Measurements from ENCODE around the gene KCNAB2. TPM values are rescaled to one million over a fixed set of nuclear protein-coding genes. Genes with fewer than 3 reads are reported as not detected.

KCNAB2 gene
- total and polyA plus RNA-seq, 2 experiments from 2014 or later = 3.1 to 3.5 TPM

GRCh38 chr1:6011161-6011945 is 34.3 kb upstream of the KCNAB2 start:
- Histone ChIP-seq H3K79me2 (no peaks in the 10 kb centered on the region), H3K4me3 (no peak overlapping the region), H3K9me2 (replicated peaks; ENCODE audit: insufficient read depth) (no peaks in the 10 kb centered on the region), H3K4me2 (no peak overlapping the region), H3K4me1 (ENCODE audit: insufficient read depth) (no peaks in the 10 kb centered on the region), H3K27me3 (no peaks in the 10 kb centered on the region), H3K27ac (no peak overlapping the region), H3K9me3 (ENCODE audit: low read depth) (no peaks in the 10 kb centered on the region), H2AFZ (no peak overlapping the region), H4K20me1 (ENCODE audit: insufficient read depth, poor library complexity, severe bottlenecking) (no peaks in the 10 kb centered on the region), H3K36me3 (replicated peaks; ENCODE audit: insufficient read depth, low read depth) (no peaks in the 10 kb centered on the region)
- DNase-seq (ENCODE audit: low spot score) = no peak
- no peak for TF ChIP-seq EZH2 (IDR thresholded peaks at IDR 0.05; ENCODE audit: borderline replicate concordance)
- TF ChIP-seq CTCF (IDR thresholded peaks at IDR 0.05; ENCODE audit: poor library complexity) = no peak
- TF ChIP-seq EZH2phosphoT487 (IDR thresholded peaks at IDR 0.05; ENCODE audit: low read depth, severe bottlenecking, unreplicated experiment) = no peak
- 94% methylated on average over 19 of the region's 19 CpGs for WGBS (ENCODE audit: low lambda C conversion rate, missing lambda C conversion rate)

GRCh38 chr1:6011946-6012258 is 33.8 kb upstream of the KCNAB2 start:
- TF ChIP-seq EZH2phosphoT487 (IDR thresholded peaks at IDR 0.05; ENCODE audit: low read depth, severe bottlenecking, unreplicated experiment) (no peak), EZH2 (IDR thresholded peaks at IDR 0.05; ENCODE audit: borderline replicate concordance) (no peak), CTCF (IDR thresholded peaks at IDR 0.05; ENCODE audit: poor library complexity) (no peak)
- Histone ChIP-seq H3K79me2 (no peaks in the 10 kb centered on the region), H3K9me3 (ENCODE audit: low read depth) (no peaks in the 10 kb centered on the region), H4K20me1 (ENCODE audit: insufficient read depth, poor library complexity, severe bottlenecking) (no peaks in the 10 kb centered on the region), H3K9me2 (replicated peaks; ENCODE audit: insufficient read depth) (no peaks in the 10 kb centered on the region), H3K27me3 (no peaks in the 10 kb centered on the region), H3K36me3 (replicated peaks; ENCODE audit: insufficient read depth, low read depth) (no peaks in the 10 kb centered on the region), H3K4me2 (no peak overlapping the region), H2AFZ (no peak overlapping the region), H3K27ac (no peak overlapping the region), H3K4me3 (no peak overlapping the region), H3K4me1 (ENCODE audit: insufficient read depth) (no peaks in the 10 kb centered on the region)
- no peak for DNase-seq (ENCODE audit: low spot score)
- 100% methylated on average over 1 of the region's 3 CpGs for WGBS (ENCODE audit: low lambda C conversion rate, missing lambda C conversion rate)

- no peaks in the 10 kb centered on the region for H3K4me1 ChIP-seq (ENCODE audit: insufficient read depth)
- H2AFZ ChIP-seq = no peak overlapping the region
- 87% methylated on average over 14 of the region's 17 CpGs for WGBS (ENCODE audit: low lambda C conversion rate, missing lambda C conversion rate)
- H3K9me2 ChIP-seq (replicated peaks; ENCODE audit: insufficient read depth) = no peaks in the 10 kb centered on the region
- no peaks in the 10 kb centered on the region for H3K9me3 ChIP-seq (ENCODE audit: low read depth)
- no peaks in the 10 kb centered on the region for H3K36me3 ChIP-seq (replicated peaks; ENCODE audit: insufficient read depth, low read depth)
- no peak for DNase-seq (ENCODE audit: low spot score)
- no peak overlapping the region for H3K27ac ChIP-seq
- H3K79me2 ChIP-seq = no peaks in the 10 kb centered on the region
- TF ChIP-seq EZH2 (IDR thresholded peaks at IDR 0.05; ENCODE audit: borderline replicate concordance) (no peak), CTCF (IDR thresholded peaks at IDR 0.05; ENCODE audit: poor library complexity) (no peak), EZH2phosphoT487 (IDR thresholded peaks at IDR 0.05; ENCODE audit: low read depth, severe bottlenecking, unreplicated experiment) (no peak)
- H3K27me3 ChIP-seq = no peaks in the 10 kb centered on the region
- H3K4me2 ChIP-seq = no peak overlapping the region
- H4K20me1 ChIP-seq (ENCODE audit: insufficient read depth, poor library complexity, severe bottlenecking) = no peaks in the 10 kb centered on the region
- no peak overlapping the region for H3K4me3 ChIP-seq
Observed at GRCh38 chr1:6012529-6013318, 33.0 kb upstream of the KCNAB2 start.

Data from hepatocyte (in vitro differentiated cells).